K562 (cell line): ENCODE results near the gene STIL.

Experiments used
- NR2C2 ChIP-seq, 2 experiments: fragments of 200-800 bp in 1 of 2; sonication (Bioruptor generic) in 1 of 2; sonication (generic) in 1 of 2; formaldehyde crosslinking in 1 of 2; IDR thresholded peaks; 2 replicates each; pipeline versions ENCODE4 v1.6.1 to v1.8.0; 2016 to 2022; ENCODE audit warnings: mild to moderate bottlenecking in 1 of 2, missing compliant biosample characterization in 1 of 2, missing genetic modification characterization in 1 of 2, missing genetic modification reagents in 1 of 2
- NR2F6 ChIP-seq: fragments of 450-650 bp; formaldehyde crosslinking; IDR thresholded peaks from 2 replicates; pipeline ENCODE4 v1.4.0; 2020; ENCODE audit warnings: mild to moderate bottlenecking
- SNRNP70 ChIP-seq: fragments of 200-400 bp; formaldehyde crosslinking; optimal IDR thresholded peaks from 2 replicates; pipeline ENCODE3; 2017; ENCODE audit warnings: low read depth, low read length
- ZBTB1 ChIP-seq: sonication (generic); formaldehyde crosslinking; IDR thresholded peaks from 2 replicates; pipeline ENCODE4 v1.8.1; 2023; ENCODE audit warnings: missing genetic modification reagents, low read depth, mild to moderate bottlenecking, borderline replicate concordance

GRCh38 chr1:47223921-47224675 lies 89.8 kb downstream of the STIL start:
- TF ChIP-seq NR2C2 (CRISPR knock-in tag; IDR thresholded peaks at IDR 0.05), result no peak
- no peak for TF ChIP-seq NR2C2 (tag; IDR thresholded peaks at IDR 0.05)
- TF ChIP-seq SNRNP70, result no peak
- no peak for TF ChIP-seq ZBTB1 (CRISPR knock-in tag)
- TF ChIP-seq NR2F6, result no peak
